ENCODE data around the gene PRKACG.

Gene PRKACG

GRCh38 chr9:68980341-68980914 lies 33.5 kb downstream of the PRKACG start:
- no peak for DNase-seq

GRCh38 chr9:68979538-68980314 lies 34.2 kb downstream of the PRKACG start:
- DNase-seq: no peak

GRCh38 chr9:68978501-68978900 lies 35.4 kb downstream of the PRKACG start:
- DNase-seq: no peak

- no peak for DNase-seq
These were observed 35.8 kb downstream of the PRKACG start for GRCh38 chr9:68978066-68978465.

GRCh38 chr9:68975365-68976043 lies 38.4 kb downstream of the PRKACG start:
- no peak for DNase-seq

DNA sequence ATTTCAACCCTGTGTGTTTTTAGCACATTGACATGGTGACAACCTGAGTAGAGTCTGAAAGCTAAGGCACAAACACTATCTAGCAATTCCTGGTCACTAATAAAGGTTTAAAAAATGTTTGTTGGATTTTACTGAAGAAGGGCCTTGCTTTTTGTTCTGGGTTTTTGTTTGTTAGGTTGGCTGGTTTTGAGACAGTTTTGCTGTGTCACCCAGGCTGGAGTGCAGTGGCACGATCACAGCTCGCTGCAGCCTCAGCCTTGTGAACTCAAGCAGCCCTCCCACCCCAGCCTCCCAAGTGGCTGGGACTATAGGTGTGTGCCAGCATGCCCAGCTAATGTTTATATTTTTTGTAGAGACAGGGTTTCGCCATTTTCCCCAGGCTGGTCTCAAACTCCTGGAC lies 39.0 kb downstream of the PRKACG start:
- no peak for DNase-seq

GRCh38 chr9:68974431-68974830 lies 39.5 kb downstream of the PRKACG start:
- DNase-seq: no peak

- no peak for DNase-seq
These were observed 40.3 kb downstream of the PRKACG start for GRCh38 chr9:68973619-68974018.

DNA sequence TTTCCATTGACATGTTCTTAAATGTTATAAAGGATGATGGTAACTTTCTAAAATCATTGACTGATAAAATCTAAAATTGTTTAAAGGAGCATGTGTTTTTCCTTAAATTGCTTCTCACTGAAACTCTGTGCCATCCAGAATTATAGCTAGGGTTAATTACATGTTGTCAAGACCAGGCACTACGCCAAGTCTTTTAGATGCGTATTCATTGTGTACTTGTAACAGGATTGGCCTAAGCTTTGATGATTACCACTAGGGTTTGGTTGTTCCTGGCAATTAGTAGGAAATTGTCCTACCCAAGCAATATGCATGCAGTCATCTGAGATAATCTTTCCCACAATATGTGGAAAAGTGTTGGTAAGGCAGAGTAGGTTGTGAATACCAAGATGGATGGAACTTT lies 43.8 kb downstream of the PRKACG start:
- peak; percentile 97 for DNase-seq

DNA sequence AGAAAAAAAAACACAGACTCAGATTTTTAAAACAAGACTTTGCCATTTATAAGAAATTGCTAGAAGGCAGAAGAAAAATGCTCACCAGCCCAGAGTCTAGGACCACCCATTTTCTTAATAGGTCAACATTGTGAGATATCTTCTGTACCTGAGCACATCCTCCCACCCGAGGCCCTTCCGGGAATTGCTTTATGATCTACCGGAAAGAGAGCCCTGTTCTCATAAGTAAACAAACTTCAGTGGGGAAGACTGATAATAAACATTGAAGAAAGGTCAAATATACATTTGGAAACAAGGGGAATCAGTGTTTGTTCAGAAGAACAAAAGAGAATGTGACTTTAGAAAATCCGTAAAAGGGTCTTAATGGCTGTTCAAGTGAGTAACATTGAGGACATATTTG lies 44.4 kb downstream of the PRKACG start:
- DNase-seq: no peak

GRCh38 chr9:68967800-68968199 lies 46.1 kb downstream of the PRKACG start:
- DNase-seq: no peak

DNA sequence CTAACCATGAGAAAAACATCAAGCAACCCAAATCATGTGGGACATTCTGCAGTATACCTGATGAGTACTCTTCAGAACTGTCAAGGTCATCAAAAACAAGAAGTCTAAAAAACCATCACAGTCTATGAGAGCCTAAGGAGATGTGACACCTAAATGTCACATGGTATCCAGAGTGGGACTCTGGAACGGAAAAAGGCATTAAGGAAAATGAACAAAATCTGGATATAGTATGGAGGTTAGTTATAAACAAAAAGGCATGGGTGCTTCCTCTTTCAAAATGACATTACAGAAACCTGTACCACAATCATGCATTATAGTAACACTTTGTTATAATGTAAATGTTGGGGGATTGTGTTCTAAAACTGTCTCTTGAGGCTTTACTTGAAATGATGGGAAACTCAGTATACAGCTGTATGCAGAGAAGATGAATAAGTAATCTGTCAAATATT lies 47.4 kb downstream of the PRKACG start:
- no peak for DNase-seq

DNA sequence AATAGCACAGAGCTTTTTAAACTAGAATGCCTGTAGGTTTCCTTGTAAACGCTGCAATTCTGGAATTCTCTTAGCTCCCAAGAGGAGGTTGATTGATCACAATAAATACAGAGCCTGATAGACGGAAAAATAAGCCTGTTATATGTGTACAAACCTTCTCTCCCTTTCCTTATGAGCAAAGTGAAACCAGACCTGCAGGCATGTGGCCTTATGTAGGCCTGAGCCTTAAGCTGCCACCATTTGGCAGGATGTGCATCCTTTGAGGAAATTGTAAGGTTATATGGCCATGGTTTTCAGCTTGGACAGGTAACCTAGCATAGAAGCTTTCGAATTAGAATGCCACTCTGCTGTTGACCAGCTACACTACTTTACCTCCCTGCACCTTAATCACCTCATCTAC lies 49.1 kb downstream of the PRKACG start:
- no peak for DNase-seq

DNA sequence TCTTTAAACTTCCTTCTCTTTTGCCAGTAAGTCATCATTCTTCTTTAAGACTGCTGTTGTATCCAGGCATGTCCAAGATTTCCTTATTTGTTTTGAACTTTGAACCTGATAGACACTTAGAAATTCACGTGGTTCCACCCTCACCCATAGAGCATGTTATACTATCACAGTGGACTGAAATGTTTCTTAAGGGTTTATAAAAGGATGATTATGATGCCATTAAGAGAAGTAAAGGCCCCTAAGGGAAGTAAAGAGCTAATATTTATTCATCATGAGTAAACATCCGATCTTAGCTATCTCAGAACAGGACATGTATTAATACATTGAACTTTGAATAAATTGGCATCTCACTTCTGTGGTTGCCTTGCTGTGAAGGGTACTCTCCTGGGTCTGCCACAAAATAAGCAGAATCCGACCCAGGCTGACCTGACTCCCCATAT lies 49.8 kb downstream of the PRKACG start:
- DNase-seq: no peak

DNA sequence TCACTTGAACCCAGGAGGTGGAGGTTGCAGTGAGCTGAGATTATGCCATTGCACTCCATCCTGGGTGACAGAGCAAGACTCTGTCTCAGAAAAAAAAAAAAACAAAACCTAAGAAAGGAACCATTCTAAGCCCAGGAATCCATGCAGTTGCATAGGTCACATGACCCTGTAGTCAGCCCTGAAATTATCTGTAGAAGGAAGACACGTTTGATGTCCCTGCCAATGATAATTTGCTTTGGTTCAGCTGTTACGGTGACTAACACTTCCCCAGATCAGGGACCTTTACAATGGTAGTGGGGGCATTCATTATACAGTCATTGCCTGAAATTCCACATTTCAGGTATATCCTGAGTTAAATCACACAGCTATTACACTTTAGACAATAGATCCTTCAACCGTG lies 50.5 kb downstream of the PRKACG start:
- DNase-seq: no peak

All from NCI-H1105 treated with DMSO at 0.1 percent for 48 hours (cell line).